Tibial nerve (tissue), 4 donors: ENCODE data around the gene GLRX2. TPM values are rescaled to one million over a fixed set of nuclear protein-coding genes. Genes with fewer than 3 reads are reported as not detected.

ENCODE experiments used
- DNase-seq, 2 donors: peaks; one replicate each; pipeline ENCODE4 v3.0.0-alpha.2; 2019; ENCODE audit warnings: low spot score in 2 of 2
- H3K27ac ChIP-seq, 4 donors: fragments of 200-600 bp; sonication (generic) in 3 of 4; one replicate each; pipeline ENCODE4 v1.5.1; 2017 to 2019; ENCODE audit warnings: mild to moderate bottlenecking in 1 of 4
- H3K27me3 ChIP-seq, 2 donors: fragments of 200-600 bp; sonication (generic) in 1 of 2; one replicate each; pipeline versions ENCODE4 v1.5.1 to v1.6.0; 2017 to 2019
- H3K36me3 ChIP-seq, 3 donors: fragments of 200-600 bp; sonication (generic); one replicate each; pipeline ENCODE4 v1.5.1; 2018 to 2019
- H3K4me1 ChIP-seq, 4 donors: fragments of 200-600 bp; sonication (generic) in 3 of 4; one replicate each; pipeline ENCODE4 v1.5.1; 2017 to 2019
- H3K4me3 ChIP-seq, 4 donors: fragments of 200-600 bp; sonication (generic) in 3 of 4; one replicate each; pipeline ENCODE4 v1.5.1; 2017 to 2019; ENCODE audit warnings: mild to moderate bottlenecking in 1 of 4, moderate library complexity in 1 of 4
- H3K9me3 ChIP-seq, 4 donors: fragments of 200-600 bp; sonication (generic) in 3 of 4; one replicate each; pipeline ENCODE4 v1.5.1; 2017 to 2019
- EP300 ChIP-seq, 2 donors: sonication (generic); formaldehyde crosslinking; IDR thresholded peaks; one replicate each; pipeline ENCODE4 v1.6.1; 2017; ENCODE audit warnings: antibody characterized with exemption in 2 of 2, mild to moderate bottlenecking in 1 of 2
- POLR2A ChIP-seq, 2 donors: fragments of 450-650 bp; IDR thresholded peaks; one replicate each; pipeline ENCODE4 v1.6.1; 2017; ENCODE audit warnings: antibody characterized with exemption in 2 of 2, mild to moderate bottlenecking in 2 of 2, moderate library complexity in 2 of 2
- WGBS, 2 donors: methylation state at CpG; one replicate each; pipeline ENCODE4 v1.1.5; 2018; 5-methylcytosine and 5-hydroxymethylcytosine counted together
- total RNA-seq, 4 donors: library from RNA; depleted of rRNA; stranded (reverse); fragments of >200 nt; gene quantifications; one replicate each; pipeline ENCODE4 v1.1.0, GENCODE V29; 2016
- TF ChIP-seq, protein P1 (sequence below), 5 experiments: fragments of 200-600 bp in 3 of 5; fragments of 450-650 bp in 2 of 5; sonication (generic) in 3 of 5; IDR thresholded peaks; one replicate each; pipeline ENCODE4 v1.5.1; 2016 to 2019; ENCODE audit warnings: antibody characterized with exemption in 5 of 5, mild to moderate bottlenecking in 3 of 5, moderate library complexity in 2 of 5

Gene GLRX2
- total RNA-seq, 4 donors from 2014 or later = 3.9 to 8.3 (median 4.8) TPM

- 52 to 55% methylated on average over 3 of the region's 3 CpGs for WGBS, 2 donors
- peaks cover 0 to 61% (median 0%) of the 10 kb centered on the region in 3 donors for H3K36me3 ChIP-seq
- no peaks in the 10 kb centered on the region for H3K9me3 ChIP-seq
- H3K4me1 ChIP-seq = peaks cover 0 to 30% (median 0%) of the 10 kb centered on the region in 4 donors
- DNase-seq = no peak
- no peak overlapping the region for H3K4me3 ChIP-seq
- no peak overlapping the region for H3K27ac ChIP-seq
- no peaks in the 10 kb centered on the region for H3K27me3 ChIP-seq
- TF ChIP-seq EP300 (IDR thresholded peaks at IDR 0.05) (no peak), POLR2A (IDR thresholded peaks at IDR 0.05) (no peak)
- TF ChIP-seq, protein P1, sequence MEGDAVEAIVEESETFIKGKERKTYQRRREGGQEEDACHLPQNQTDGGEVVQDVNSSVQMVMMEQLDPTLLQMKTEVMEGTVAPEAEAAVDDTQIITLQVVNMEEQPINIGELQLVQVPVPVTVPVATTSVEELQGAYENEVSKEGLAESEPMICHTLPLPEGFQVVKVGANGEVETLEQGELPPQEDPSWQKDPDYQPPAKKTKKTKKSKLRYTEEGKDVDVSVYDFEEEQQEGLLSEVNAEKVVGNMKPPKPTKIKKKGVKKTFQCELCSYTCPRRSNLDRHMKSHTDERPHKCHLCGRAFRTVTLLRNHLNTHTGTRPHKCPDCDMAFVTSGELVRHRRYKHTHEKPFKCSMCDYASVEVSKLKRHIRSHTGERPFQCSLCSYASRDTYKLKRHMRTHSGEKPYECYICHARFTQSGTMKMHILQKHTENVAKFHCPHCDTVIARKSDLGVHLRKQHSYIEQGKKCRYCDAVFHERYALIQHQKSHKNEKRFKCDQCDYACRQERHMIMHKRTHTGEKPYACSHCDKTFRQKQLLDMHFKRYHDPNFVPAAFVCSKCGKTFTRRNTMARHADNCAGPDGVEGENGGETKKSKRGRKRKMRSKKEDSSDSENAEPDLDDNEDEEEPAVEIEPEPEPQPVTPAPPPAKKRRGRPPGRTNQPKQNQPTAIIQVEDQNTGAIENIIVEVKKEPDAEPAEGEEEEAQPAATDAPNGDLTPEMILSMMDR (IDR thresholded peaks at IDR 0.05) = no peak
Measured at GRCh38 chr1:193141804-193142203, 36.6 kb upstream of the GLRX2 start.

DNA sequence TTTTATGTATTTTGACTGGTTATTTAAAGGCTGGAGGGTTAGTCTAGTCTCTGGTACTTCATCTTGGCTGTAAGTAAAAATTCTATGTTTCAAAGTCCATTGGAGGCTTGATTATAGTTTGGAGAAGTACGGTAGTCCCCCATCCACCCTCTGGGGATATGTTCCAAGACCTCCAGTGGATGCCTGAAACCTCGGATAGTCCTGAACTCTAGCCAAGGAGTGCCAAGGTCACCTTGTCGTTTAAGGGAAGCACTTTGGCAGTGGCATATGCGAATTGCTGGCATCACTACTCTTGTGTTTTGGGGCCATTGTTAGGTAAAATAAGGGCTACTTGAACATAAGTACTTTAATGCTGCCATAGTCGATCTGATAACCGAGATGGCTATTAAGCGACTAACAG, 35.0 kb upstream of the GLRX2 start:
- WGBS, 2 donors = 82 to 86% methylated on average over 7 of the region's 7 CpGs
- DNase-seq = no peak
- Histone ChIP-seq H3K9me3 (no peaks in the 10 kb centered on the region), H3K4me1 (peaks cover 0 to 29% (median 0%) of the 10 kb centered on the region in 4 donors), H3K27me3 (no peaks in the 10 kb centered on the region), H3K36me3 (peaks cover 0 to 57% (median 0%) of the 10 kb centered on the region in 3 donors), H3K27ac (no peak overlapping the region), H3K4me3 (no peak overlapping the region)
- TF ChIP-seq, protein P1 (IDR thresholded peaks at IDR 0.05) = no peak
- TF ChIP-seq EP300 (IDR thresholded peaks at IDR 0.05) = no peak
- TF ChIP-seq POLR2A (IDR thresholded peaks at IDR 0.05) = no peak

DNA sequence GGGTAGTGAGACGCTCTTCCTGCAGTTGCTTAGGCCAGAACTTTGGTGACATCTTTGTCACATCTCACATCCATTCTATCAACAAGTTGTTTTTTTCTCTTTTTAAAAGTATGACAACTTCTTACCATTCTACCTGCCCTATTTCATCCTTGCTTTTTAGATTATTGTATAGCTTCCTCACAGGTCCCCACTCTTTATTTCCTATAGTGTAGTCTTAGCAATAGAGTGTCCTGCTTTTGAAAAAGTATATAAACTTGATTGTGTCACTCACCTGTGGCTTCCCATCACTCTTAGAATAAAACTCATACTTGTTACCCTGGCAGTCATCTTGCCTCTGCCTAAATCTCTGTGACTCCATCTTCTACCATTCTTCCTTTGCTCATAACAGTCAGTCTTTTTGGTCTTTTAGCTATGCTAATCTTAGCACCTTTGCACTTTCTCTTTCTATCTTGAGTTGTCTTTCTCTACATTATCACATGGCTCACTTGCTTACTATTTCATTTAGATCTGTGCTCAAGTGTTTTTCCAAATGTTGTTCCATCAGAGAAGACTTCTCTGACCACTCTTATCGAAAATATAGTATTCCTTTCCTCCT, 26.1 kb upstream of the GLRX2 start:
- Histone ChIP-seq H3K27me3 (no peaks in the 10 kb centered on the region), H3K4me1 (peaks cover 0 to 26% (median 0%) of the 10 kb centered on the region in 4 donors), H3K4me3 (no peak overlapping the region), H3K36me3 (peaks cover 0 to 63% (median 0%) of the 10 kb centered on the region in 3 donors), H3K9me3 (no peaks in the 10 kb centered on the region), H3K27ac (no peak overlapping the region)
- WGBS, 2 donors = 71 to 78% methylated on average over 2 of the region's 2 CpGs
- DNase-seq = no peak
- TF ChIP-seq POLR2A (IDR thresholded peaks at IDR 0.05) (no peak), EP300 (IDR thresholded peaks at IDR 0.05) (no peak)
- TF ChIP-seq, protein P1 (IDR thresholded peaks at IDR 0.05) = no peak

DNA sequence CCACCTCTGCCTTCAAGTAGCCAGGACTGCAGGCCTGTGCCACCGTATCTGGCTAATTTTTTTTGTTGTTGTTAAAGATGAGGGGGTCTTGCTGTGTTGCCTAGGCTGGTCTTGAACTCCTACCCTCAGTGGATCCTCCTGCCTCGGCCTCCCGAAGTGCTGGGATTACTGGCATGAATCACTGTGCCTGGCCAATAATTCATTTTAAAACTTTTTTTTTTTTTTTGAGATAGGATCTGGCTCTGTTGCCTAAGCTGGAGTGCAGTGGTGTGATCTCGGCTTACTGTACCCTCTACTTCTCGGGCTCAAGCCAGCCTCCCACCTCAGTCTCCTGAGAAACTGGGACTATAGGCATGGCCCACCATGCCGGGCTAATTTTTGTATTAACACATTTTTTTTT, 20.2 kb upstream of the GLRX2 start:
- 92 to 93% methylated on average over 6 of the region's 6 CpGs for WGBS, 2 donors

DNA sequence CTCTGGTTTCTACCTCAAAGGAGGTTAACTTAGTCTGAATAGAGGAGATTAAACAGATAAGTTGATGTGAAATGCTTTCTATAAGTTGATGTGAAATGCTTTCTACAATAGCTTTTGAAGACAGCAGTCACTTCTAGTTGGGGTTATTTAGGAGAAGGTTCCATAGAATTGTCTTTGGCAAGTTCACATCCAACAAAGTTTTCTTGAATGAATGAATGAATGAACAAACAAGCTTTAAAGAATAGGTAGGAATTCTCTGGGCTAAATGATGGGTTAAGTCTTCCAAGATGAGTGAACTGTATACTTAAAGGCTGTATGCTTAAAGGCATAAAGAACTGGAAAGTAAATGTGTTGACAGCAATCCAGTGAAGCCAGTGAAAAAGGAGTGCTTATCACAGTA, 18.5 kb upstream of the GLRX2 start:
- TF ChIP-seq, protein P1 (IDR thresholded peaks at IDR 0.05) = no peak
- TF ChIP-seq POLR2A (IDR thresholded peaks at IDR 0.05) = no peak
- no peak for TF ChIP-seq EP300 (IDR thresholded peaks at IDR 0.05)
- Histone ChIP-seq H3K4me3 (peak overlapping the region in 1 of 4 donors; percentile 94), H3K27me3 (no peaks in the 10 kb centered on the region), H3K36me3 (peaks cover 0 to 23% (median 0%) of the 10 kb centered on the region in 3 donors), H3K27ac (no peak overlapping the region), H3K4me1 (peaks cover 0 to 56% (median 14%) of the 10 kb centered on the region in 4 donors), H3K9me3 (no peaks in the 10 kb centered on the region)
- DNase-seq = no peak

More for the DNA sequence above, 20.2 kb upstream of the GLRX2 start:
- Histone ChIP-seq H3K4me1 (peaks cover 0 to 59% (median 14%) of the 10 kb centered on the region in 4 donors), H3K36me3 (peaks cover 0 to 38% (median 0%) of the 10 kb centered on the region in 3 donors), H3K9me3 (no peaks in the 10 kb centered on the region), H3K27ac (no peak overlapping the region), H3K27me3 (no peaks in the 10 kb centered on the region), H3K4me3 (no peak overlapping the region)
- DNase-seq = no peak
- TF ChIP-seq POLR2A (IDR thresholded peaks at IDR 0.05) = no peak
- no peak for TF ChIP-seq EP300 (IDR thresholded peaks at IDR 0.05)
- TF ChIP-seq, protein P1 (IDR thresholded peaks at IDR 0.05) = no peak
